ENCODE results near the gene RCVRN. TPM values are rescaled to one million over a fixed set of nuclear protein-coding genes. Genes with fewer than 3 reads are reported as not detected.

The RCVRN gene
- total RNA-seq, 1 experiment from 2014 or later: not detected

DNA sequence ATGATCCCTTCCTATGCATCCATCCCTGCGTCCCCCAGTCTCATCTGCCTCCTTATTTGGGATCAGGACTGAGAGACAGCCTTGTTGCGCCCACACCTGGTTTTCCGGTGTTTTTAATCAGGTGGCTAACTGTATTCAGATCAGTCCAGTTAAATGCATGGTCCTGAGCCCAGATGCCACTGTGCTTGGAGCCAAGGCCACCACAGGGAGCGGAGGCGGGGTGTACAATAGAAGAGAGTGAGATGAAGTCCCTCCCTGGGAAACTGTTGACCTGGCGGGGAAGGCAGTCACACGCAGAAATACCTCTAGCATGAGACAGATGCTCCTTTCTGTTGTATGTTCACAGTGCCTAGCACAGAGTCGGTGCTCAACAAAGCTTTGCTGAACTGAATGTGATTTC is 6.3 kb downstream of the RCVRN start:
- intact Hi-C loops (cut with micrococcal nuclease): no loop called here
- H3K27ac Mint-ChIP-seq (ENCODE audit: low read depth, unreplicated experiment): no peak overlapping the region
- peaks cover 12% of the 10 kb centered on the region for H3K9me3 Mint-ChIP-seq (ENCODE audit: unreplicated experiment)
- no peaks in the 10 kb centered on the region for H3K27me3 Mint-ChIP-seq (ENCODE audit: insufficient read depth, unreplicated experiment)
- no TSS peak for BruUV-seq (replicated peaks)
- CTCF ChIA-PET: interaction anchor here (0.5 kb wide), 1 partner anchor 44 kb away, joined by 3 read pairs; no protein-coding TSS in a partner anchor
- no peak for TF ChIP-seq CTCF (IDR thresholded peaks at IDR 0.05; ENCODE audit: unreplicated experiment)
- POLR2A ChIA-PET: no interaction called here
- no peaks in the 10 kb centered on the region for H3K4me1 Mint-ChIP-seq (ENCODE audit: insufficient read depth, unreplicated experiment)
- DNase-seq (ENCODE audit: unreplicated experiment): no peak
- no peaks in the 10 kb centered on the region for H3K36me3 Mint-ChIP-seq (ENCODE audit: insufficient read depth, unreplicated experiment)
- no peak overlapping the region for H3K4me3 Mint-ChIP-seq (ENCODE audit: unreplicated experiment)

- TF ChIP-seq CTCF (IDR thresholded peaks at IDR 0.05; ENCODE audit: unreplicated experiment): no peak
- no peaks in the 10 kb centered on the region for H3K27me3 Mint-ChIP-seq (ENCODE audit: insufficient read depth, unreplicated experiment)
- ChIA-PET POLR2A (no interaction called here), CTCF (interaction anchor here (0.6 to 1.1 kb wide), 2 partner anchors 19 to 28 kb away, joined by 3 to 4 read pairs; no protein-coding TSS in a partner anchor)
- DNase-seq (ENCODE audit: unreplicated experiment): no peak
- H3K9me3 Mint-ChIP-seq (ENCODE audit: unreplicated experiment): peaks cover 12% of the 10 kb centered on the region
- peaks cover 5% of the 10 kb centered on the region for H3K4me1 Mint-ChIP-seq (ENCODE audit: insufficient read depth, unreplicated experiment)
- intact Hi-C loops (cut with micrococcal nuclease): no loop called here
- H3K36me3 Mint-ChIP-seq (ENCODE audit: insufficient read depth, unreplicated experiment): no peaks in the 10 kb centered on the region
- no peak overlapping the region for H3K27ac Mint-ChIP-seq (ENCODE audit: low read depth, unreplicated experiment)
- no TSS peak for BruUV-seq (replicated peaks)
- no peak overlapping the region for H3K4me3 Mint-ChIP-seq (ENCODE audit: unreplicated experiment)
Measured at GRCh38 chr17:9897372-9897968, 7.6 kb downstream of the RCVRN start.

DNA sequence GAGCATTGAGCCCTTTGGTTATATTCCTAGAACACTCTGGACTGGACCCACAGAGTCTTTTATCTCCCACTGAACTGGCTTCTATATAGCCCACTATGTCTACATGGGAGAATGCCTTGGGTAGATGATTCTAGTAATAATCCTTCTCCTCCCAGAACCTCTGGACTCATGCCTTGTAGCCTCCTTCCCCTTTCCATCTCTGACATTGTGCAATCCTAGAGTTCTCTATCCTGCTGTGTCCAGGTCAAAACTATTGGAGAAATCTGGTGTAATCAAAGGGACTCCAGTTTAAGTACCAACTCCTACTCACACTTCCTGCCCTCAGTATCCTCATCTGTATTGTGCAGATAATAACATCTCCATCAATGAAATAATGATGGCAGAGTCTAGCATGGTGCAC is 9.1 kb downstream of the RCVRN start:
- Mint-ChIP-seq H3K36me3 (ENCODE audit: insufficient read depth, unreplicated experiment) (no peaks in the 10 kb centered on the region), H3K27ac (ENCODE audit: low read depth, unreplicated experiment) (no peak overlapping the region), H3K9me3 (ENCODE audit: unreplicated experiment) (peaks cover 12% of the 10 kb centered on the region), H3K4me3 (ENCODE audit: unreplicated experiment) (no peak overlapping the region), H3K4me1 (ENCODE audit: insufficient read depth, unreplicated experiment) (peaks cover 5% of the 10 kb centered on the region), H3K27me3 (ENCODE audit: insufficient read depth, unreplicated experiment) (no peaks in the 10 kb centered on the region)
- CTCF ChIA-PET: no interaction called here
- intact Hi-C loops (cut with micrococcal nuclease): no loop called here
- no peak for TF ChIP-seq CTCF (IDR thresholded peaks at IDR 0.05; ENCODE audit: unreplicated experiment)
- no TSS peak for BruUV-seq (replicated peaks)
- POLR2A ChIA-PET: no interaction called here
- DNase-seq (ENCODE audit: unreplicated experiment): no peak

- Mint-ChIP-seq H3K27ac (ENCODE audit: low read depth, unreplicated experiment) (no peak overlapping the region), H3K27me3 (ENCODE audit: insufficient read depth, unreplicated experiment) (no peaks in the 10 kb centered on the region), H3K36me3 (ENCODE audit: insufficient read depth, unreplicated experiment) (no peaks in the 10 kb centered on the region), H3K9me3 (ENCODE audit: unreplicated experiment) (peaks cover 12% of the 10 kb centered on the region), H3K4me3 (ENCODE audit: unreplicated experiment) (no peak overlapping the region), H3K4me1 (ENCODE audit: insufficient read depth, unreplicated experiment) (peaks cover 10% of the 10 kb centered on the region)
- ChIA-PET CTCF (no interaction called here), POLR2A (no interaction called here)
- no peak for TF ChIP-seq CTCF (IDR thresholded peaks at IDR 0.05; ENCODE audit: unreplicated experiment)
- DNase-seq (ENCODE audit: unreplicated experiment): no peak
- no TSS peak for BruUV-seq (replicated peaks)
- intact Hi-C loops (cut with micrococcal nuclease): no loop called here
Measured at GRCh38 chr17:9894231-9894630, 10.8 kb downstream of the RCVRN start.
